OCI-LY1 (cell line): ENCODE data around the gene XCR1.

Experiments used
- CTCF ChIP-seq: fragments of 200-600 bp; sonication (generic), shearing (Covaris generic); IDR thresholded peaks from 2 replicates; pipeline ENCODE4 v1.5.1; 2017; ENCODE audit warnings: mild to moderate bottlenecking, antibody characterized with exemption, low read length, moderate library complexity, mixed read lengths
- EZH2 ChIP-seq: fragments of 200-600 bp; sonication (generic), shearing (Covaris generic); IDR thresholded peaks from 2 replicates; pipeline ENCODE4 v1.8.0; 2017; ENCODE audit warnings: borderline replicate concordance, mixed run types, mild to moderate bottlenecking, antibody characterized with exemption, low read length, moderate library complexity, mixed read lengths

GRCh38 chr3:45981346-45982074, 45.8 kb downstream of the XCR1 start:
- TF ChIP-seq CTCF (no peak), EZH2 (no peak)
